Islet of Langerhans (tissue), 1 donor: ENCODE data around the gene GATA5.

ENCODE experiments used
- FAIRE-seq: peaks from one replicate; lab custom pipeline; 2011; peaks lifted over from hg19 to GRCh38; lab: Jason Lieb, UNC

GATA5 gene

DNA sequence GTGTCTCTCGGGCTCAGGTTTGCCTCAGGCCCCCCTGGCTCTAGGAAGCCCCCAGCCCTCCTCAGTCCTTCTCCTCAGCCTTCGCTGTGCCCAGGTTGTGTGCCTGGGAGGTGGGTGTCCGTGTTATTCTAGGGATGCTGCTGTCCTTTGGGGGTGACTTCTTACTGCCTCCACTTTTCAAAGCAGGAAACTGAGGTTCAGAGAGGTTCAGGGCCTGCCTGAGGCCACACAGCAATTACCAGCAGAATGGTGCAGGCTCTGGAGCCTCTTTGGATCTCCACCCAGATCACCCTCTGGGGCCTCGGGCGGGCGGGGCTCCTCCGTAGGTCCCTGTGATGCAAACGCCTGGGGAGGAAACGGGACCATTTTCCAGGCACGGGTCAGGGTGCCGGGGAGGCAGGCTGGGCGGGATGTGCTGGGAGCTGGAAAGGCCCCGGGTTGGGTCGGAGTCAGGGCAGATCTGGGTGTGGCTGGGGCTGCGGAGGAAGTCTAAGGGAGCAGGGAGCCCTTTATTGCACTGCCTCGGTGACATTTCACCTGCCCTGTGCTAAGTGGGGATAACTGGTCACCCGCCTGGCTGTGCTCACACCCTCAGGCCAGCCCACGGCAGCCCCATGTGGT is 23.2 kb downstream of the GATA5 start:
- no peak for FAIRE-seq

DNA sequence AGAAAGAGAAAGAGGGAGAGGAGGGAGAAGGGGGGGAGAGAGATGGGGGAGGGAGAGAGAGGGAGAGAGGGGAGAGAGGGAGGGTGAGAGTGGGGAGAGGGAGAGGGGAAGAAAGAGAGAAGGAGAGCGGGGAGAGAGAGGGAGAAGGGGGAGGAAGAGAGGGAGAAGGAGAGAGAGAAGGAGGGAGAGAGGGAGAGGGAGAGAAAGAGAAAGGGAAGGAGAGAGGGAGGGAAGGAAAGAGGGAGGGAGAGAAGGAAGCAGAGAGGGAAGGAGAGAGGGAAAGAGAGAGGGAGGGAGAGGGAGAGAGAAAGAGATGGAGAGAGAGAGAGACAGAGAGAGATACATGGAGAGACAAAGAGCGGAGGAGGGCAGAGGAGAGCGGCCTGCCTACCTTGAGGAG is 23.8 kb downstream of the GATA5 start:
- no peak for FAIRE-seq

DNA sequence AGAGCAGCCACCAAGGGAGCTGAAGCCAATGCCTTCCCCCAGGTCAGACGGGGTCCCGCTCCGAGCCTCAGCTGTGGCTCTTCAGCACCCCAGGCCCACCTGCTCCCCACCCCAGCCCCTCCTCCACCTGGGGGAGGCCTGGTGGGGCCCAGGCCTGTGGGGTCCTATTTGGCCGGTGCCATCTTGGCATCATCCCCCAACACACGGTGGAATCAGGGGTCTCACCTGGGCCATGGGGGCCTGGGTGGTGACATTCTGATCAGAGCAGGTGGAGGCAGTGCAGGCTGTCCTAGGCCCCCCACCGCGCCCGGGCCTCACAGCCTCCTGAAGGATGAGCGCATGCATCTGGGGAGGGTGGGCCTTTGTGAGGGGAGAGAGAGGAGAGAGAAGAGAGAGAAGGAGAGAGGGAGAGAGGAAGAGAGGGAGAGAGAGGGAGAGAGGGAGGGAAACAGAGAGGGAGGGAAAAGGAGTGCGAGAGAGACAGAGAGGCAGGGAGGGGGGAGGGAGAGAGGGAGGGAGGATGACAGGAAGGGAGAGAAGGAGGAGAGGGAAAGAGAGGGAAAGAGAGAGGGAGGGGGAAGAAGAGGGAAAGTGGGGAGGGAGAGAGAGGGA is 24.5 kb downstream of the GATA5 start:
- FAIRE-seq = no peak

DNA sequence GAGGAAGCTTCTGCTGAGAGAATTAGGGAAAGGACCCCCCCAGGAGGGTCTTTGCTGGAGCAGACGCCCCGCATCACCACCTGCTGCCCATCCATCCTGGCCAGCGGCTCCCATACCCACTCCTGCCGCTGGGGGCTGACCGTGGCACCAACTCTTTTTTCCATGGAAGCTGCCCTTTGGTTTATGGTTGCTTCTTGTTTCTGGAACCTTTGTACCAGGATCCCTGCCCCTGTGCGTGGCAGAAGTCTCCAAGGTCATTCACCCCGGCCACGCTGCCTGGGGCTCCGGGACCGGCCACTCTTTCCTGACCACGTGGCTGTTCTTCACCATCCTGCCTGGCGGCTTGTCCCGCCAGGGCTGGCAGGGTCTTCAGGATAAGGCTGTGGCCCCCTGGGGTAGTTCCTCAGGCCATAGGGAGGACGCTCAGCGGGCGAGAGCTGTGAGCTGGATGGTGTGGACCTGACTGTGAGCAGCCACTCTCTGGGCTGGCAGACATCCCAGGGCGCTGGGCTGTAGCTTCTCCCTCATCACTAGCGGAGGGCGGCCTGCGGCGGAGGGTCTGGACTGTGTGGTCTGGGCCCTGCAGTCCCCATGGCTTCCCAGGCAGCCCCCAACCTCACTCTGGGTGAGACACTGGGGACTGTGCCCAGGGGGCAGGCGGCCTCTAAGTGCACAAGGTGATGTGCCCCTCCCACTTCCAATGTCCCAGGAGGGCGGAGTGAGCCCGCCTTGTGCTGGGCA is 25.7 kb downstream of the GATA5 start:
- FAIRE-seq = no peak

DNA sequence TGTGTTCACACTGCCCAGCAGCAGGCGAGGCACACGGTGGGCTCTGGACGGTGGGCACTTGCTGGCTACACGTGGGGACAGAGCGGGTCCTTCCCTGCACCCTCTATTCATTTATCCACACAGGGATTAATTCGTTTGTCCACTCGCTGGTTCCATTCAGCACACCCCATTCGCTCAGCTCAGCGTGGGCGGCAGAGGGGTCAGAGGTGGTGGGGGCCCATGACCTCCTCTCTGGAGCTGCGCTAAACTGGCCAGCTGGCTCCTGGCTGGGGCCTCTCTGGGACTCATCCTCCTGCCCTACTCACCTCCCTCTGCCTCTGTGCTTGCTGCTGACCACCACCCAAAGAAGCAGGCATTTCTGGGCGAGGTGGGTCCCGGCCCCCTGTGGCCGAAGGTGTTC is 27.0 kb downstream of the GATA5 start:
- no peak for FAIRE-seq

DNA sequence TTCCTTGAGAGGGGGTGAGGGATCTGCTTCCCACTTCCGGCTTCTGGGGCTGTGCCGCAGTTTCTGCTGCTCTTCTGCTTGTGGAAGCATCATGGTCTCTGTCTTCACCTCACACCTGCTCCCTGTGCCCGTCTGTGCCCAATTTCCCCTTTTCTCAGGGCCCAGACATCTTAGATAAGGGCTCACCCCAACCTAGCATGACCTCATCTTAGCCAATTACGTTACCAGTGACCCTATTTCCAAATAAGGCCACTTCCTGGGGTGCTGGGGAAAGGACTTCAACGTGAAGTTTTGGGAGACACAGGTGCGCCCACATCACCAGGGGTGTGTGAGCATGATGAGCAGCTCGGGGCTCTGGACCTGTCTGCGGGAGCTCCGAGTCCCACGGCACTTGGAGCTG is 27.8 kb downstream of the GATA5 start:
- no peak for FAIRE-seq

DNA sequence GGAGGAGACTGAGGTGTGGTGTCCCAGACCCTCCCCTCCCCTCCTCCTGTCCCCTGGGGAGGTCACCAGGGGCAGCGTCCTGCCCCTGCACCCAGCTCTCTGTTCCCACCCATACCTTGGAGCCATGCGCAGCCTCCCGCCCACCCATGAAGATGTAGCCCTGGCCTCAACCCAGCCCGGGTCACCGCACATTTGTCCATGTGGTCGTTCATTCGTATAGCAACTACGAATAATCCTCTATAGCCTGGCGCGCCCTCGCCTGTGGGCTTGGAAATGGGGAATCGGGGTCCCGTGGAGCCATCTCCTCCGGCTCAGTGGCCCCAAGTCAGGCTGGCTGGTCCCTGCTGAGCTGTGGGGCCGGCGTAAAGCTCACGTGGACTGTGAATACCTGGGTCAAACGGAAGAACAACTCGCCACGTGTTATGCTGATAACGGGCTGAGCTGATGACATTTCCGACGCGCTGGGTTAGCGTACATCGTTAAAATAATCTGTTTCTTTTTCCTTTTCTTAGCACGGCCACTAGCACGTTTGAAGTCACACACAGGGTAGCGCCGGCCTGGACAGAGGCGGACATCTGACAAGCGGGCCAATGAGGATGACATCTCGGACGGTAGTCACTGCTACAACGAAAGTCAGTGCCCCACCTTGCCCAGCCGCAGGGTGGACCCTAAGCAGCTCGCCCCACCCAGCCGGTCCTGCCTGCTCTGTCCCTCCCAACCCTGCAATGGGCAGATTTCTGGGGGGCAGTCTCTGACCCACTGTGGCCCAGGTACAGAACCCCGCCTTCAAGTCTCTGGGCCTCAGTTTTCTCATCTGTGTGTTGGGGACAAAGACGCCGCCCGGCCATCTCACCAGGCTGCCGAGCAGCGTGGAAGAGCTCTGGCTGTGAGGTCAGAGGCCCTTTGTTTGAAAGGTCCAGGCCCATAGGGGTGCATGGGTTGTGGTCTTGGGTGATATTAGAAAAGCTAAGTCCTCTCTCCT is 28.6 kb downstream of the GATA5 start:
- FAIRE-seq = no peak

DNA sequence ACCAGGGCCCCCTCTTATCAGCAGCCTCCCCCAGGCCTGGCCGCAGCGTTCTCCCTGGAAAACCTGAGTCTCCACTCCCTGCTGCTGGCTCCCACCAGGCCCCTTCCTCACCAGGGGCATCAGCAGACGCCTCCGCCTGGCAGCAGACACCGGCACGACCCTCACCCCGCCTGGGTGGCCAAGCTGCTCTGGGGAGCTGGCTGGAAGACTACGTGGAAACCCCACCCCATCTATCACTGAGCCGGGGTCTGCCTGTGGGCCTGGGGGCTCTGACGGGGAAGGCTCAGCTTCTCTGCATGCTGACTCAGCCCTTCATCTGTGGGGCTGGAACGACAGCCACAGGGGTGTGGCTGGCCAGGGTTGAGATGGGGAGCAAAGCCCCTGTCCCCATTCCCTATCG is 29.3 kb downstream of the GATA5 start:
- no peak for FAIRE-seq

DNA sequence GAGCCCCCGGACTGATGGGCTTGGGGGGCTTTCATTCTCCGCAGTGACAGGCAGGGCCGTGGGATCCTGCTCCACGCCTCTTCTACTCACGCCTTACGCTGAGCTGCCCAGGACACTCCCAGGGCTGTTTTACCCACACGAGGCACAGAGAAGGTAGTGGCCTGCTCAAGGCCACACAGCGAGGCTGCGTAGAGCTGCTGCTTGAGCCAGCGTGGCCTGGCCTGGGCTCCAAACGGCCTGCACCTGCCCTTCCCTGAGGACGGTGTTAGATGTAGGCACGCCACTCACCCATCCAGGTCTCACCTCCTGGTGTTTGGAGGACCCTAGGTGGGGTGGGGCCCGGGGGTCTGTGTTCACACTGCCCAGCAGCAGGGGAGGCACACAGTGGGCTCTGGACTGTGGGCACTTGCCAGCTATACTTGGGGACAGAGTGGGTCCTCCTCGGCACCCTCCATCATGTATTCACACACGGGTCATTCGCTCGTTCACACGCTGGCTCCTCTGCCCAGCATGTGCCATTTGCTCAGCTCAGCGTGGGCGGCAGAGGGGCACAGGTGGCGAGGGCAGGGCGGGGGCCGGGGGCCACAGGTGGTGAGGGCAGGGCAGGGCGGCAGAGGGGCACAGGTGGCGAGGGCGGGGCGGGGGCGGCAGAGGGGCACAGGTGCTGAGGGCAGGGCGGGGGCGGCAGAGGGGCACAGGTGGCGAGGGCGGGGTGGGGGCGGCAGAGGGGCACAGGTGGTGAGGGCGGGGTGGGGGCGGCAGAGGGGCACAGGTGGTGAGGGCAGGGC is 30.0 kb downstream of the GATA5 start:
- no peak for FAIRE-seq

DNA sequence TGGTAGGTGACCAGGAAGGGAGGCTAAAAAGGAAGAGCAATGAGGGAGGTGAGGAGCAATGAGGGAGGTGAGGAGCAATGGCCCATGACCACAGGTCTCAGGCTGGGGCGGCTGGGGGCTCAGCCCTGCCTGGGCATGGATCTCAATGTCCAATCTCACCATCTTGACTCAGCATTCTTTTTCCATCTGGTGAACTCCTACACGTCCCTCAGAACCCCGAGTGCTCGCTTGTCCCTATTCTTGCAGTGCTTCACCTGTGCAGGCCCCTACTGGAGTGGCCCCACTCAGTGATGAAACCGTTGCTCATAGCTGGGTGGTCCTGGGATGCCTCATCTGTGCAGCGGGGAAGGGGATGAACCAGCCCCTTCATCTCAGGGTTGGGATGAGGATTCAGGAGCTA is 31.5 kb downstream of the GATA5 start:
- no peak for FAIRE-seq

DNA sequence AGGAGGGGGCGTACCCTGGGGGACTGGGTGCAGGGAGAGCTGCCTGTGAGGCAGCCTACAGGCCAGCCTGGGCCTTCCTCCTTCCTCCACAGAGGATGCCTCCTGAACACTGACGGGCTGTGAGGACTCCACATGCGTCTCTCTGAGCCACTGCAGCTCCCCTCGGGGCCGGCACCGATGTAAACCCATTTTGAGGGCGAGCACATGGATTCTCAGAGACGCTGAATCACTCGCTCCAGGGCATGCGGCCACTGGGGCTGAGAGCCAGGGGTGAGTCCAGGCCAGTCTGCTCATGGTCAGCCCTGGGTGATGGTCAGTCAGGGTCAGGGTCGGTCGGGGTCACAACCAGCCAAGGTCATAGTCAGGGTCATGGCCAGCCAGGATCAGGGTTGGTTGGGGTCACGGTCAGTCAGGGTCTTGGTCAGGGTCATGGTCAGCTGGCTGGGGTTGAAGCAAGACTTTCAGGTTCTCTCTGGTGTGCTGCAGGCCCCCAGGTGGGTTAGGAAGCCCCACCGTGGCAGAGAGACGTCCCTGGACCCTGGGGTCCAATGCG is 33.7 kb downstream of the GATA5 start:
- FAIRE-seq = no peak

DNA sequence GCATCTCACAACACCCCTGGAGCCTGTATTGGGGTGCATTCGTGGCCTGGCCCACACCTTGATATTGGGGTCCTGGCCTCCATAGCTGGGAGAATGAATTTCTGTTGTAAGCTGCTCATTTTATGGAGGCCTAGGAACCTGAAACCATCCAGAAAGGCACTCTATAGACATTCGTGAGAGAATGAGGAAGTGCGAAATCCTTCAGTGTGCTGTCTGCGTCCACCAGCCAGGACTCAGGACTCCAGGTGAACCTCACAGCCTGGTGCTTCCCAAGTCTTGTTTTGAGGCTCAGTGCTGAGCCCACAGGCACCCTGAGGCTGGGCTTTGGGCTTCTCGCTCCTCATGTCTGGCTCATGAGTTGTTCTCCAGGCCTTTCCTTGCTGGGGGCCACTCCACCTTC is 36.6 kb downstream of the GATA5 start:
- no peak for FAIRE-seq

DNA sequence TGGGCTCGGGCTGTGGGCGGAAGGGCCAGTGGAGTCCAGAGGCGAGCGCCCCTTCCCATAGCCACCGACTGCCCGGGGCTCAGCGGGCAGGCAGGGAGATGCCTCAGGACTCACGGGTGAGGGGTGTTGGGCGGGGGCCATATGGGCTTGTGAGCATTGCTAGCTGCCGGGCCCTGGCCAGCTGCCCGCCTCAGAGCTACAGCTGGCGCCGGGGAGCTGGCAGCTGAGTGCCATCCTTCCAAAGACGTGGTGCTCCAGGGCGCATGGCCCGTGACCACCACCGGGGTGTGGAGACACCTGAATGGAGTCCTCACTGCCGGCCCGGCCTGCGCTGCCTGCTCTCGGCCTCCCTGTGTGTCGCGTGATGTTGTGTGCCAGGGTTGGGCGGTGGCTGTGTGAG is 37.9 kb downstream of the GATA5 start:
- no peak for FAIRE-seq

DNA sequence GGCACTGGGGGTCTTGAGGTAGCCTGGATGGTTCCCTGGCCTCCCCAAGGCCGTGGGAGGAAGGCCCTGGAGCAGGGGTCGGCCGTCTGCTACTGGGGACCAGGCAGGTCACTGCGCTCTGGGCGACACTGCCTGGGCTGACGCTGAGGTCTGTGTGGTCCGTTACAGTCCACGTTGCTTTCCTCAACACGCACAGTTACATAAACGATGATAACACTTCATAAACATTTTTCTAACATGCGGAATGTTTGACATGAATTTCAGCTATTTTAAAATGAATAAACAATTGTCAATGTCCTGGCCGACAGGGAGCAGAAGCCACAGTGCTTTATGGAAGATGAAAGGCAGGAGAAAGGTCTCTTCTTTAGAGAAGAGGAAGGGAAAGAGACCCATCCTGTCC is 38.3 kb downstream of the GATA5 start:
- no peak for FAIRE-seq

DNA sequence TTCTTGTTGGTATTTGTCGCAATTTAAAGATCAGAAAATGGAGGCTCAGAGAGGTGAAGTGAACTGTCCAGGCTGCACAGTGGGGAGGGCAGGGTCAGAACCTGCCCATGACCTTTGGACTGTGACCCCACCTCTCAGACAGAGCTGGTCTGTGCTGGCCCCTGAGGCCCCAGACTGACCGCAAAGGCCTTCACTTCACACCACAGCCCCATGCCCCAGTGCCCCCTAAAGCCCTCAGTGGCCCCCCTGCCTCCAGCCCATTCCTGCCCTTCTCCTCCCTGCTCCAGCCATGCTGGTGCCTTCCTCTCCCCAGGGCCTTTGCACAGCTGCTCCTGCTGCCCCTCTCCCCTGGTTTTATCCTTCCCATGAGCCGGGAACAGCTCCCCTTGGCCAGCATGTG is 39.1 kb downstream of the GATA5 start:
- no peak for FAIRE-seq

DNA sequence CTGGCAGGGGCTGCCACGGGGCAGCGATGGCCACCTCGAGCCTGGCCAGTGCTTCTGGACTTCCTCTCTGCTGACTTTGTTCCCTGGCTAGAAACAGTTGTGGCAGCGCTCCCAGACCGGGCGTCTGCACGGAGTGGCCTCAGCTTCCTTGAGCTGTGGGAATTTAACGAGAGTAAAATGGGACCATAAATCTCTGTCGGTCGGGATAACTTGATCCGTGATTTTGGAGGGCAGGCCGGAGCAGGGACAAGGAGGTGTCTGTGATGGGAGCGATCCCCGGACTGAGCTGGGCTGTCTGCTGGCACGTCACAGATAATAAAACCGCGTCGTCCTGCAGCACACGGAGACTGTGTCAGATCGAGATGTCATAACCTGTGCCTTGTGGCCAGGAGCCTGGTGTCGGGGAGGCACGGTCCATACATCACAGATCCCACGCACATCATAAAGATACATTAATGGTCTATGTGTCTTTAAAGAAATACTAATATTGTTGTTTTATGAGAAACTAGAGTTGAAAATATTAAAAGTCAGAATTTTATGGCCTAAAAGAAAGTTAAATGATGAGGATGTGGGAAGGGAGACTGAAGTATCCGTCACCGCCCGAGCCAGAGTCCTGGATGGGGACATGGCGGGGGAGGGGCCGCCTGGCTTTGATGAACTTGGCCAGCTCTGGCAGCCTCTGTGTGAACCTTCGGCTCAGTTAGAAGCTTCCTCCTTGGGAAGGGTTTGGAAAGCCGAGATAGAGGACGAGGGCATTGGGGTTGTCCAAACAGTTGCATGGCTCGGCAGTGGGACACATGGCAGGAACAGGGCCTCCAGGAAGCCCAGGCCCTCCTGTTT is 41.9 kb downstream of the GATA5 start:
- no peak for FAIRE-seq

DNA sequence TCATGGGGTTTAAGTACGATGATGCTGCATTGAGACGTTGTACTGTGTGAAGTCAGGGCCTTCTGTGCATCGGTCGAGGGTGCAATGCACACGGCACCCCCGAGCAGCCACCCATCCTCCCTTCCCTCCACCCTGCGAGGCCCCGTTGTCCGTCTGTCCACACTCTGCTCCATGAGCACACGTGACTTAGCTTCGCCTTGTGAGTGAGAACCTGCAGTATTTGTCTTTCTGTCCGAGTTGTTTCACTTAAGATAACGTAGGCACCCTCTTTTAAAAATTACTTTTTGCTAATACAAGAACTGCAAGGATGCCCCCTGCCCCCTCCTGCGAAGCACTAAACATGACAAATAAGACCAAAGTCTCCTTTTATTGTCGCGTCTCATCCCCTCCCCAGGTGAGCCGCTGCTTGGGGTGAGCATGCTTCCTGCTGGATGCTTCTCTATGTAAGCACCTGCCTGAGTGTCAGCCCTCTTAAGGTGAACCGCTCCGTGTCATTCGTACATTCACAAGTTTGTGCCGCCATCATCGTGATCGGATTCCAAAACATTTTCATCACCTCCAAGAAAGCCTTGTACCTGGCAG is 44.8 kb downstream of the GATA5 start:
- no peak for FAIRE-seq

DNA sequence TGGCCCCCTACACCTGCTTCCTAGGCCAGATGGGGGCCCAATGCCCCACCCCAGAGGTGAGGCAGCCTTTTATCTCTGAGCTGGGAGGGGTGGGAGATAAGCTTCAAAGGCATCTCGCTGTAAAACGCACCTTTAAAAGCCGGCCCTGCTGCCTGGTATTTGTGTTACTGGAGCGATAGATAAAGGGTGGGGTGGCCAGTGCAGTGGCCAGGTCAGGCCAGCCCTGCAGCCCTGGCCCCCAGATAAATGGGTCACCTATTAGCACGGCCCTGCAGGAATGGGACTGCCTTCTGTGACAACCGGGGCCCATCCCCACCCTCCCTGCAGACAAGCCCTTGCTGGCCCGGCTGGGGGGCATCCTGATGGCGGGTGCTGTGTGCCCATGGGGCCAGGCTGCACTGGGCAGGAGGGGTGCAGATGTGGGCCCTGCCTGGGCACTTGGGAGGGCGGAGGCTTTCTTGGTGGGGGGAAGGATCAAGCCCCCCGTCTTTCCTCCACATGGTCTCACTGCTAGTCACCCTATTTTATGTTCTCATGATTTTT is 45.4 kb downstream of the GATA5 start:
- FAIRE-seq = no peak

DNA sequence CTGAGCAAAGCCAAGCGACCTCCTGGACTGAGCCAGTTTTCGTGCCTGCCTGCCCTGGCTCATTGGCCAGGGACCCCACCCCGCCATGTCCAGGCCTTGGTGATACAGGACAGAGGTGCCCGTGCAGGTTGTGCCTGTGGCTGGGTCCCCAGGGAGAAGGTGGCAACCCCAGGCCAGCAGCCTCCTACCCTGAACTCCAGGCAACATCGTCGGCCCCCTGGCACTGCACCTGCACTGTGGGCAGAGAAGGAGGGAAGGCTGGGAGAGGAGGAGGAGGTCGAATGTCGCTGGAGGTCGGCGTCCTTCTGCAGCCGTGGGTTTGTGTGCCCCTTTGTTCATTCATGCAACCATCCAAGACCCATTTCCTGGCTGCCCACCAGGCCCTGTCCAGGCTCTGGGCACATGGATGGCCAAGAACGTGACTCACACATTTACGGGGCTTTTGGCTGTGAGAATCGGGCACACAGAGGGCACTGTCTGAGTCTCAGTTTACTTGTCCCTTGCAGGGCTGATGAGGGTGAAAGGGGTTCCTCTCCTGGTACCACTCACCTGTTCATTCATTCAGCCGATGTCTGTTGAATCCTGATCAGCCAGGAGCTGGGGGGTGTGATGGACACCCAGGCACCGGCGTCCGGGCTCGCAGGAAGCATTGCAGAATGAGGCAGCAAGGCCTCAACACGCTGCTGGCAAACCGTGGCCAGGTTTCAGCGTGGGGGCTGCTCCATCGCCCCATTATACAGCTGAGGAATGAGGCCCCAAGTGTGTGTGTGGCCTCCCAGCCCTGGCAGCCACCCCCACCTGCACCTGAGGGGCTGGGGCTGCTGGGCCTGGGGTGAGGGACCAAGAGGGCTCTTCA is 46.1 kb downstream of the GATA5 start:
- no peak for FAIRE-seq
